Measurements from ENCODE around the gene SRL.
A peak's percentile ranks its signal among the peaks of the same experiment; 100 is the strongest.

The SRL gene

DNA sequence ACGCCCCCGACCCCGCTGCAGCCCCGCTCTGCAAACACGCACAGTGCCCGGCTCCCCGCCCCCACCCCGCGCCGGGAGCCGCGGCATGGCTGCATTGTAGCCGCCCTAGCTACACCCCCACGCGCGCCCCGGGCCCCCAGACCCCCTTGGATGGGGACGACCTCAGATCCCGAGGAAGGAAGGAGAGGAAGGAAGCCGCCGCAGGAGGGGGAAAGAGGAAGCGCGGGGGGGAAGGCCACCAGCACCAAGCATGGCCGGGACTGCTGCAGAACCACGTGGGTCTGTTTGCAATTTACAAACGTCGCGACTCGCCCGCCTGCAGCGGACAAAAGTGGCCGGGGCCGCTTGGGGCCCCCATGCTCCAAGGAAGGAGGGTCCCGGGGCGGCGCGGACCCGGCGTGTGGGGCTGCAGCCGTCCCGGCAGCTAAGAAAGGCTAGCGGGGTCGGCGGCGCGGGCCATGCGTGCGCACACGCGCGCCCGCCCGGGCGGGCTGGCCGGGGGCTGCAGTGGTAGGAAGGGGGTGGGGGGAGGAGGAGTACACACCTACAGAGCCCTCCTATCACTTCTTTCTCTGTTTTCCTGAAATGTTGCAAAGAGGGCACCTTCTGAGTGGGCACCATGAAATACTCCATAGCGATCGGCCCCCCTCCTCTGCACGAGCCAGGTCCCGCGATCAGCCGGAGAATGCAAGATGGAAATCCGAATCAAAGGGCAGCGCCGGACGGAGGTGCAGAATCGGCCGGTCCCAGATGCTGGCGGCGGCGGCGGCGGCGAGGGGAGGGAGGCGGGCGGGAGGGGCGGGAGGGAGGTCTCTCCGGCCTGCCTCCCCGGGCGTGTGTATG, 30.5 kb upstream of the SRL start:
- Histone ChIP-seq H2AFZ (ENCODE audit: low read length, unreplicated experiment) (peak overlapping the region; percentile 61), H3K79me2 (ENCODE audit: control insufficient read depth, insufficient read depth, low read length, unreplicated experiment) (peaks cover 28% of the 10 kb centered on the region), H3K27ac (ENCODE audit: low read depth, low read length) (peak overlapping the region; percentile 38; the same call in 1 of the 2 replicates), H3K27me3 (ENCODE audit: insufficient read depth, low read length) (no peaks in the 10 kb centered on the region), H3K36me3 (ENCODE audit: insufficient read depth, low read length) (no peaks in the 10 kb centered on the region), H3K4me1 (ENCODE audit: control insufficient read depth, insufficient read depth, low read length, unreplicated experiment) (peaks cover 7% of the 10 kb centered on the region), H3K4me3 (ENCODE audit: low read depth, low read length) (peak overlapping the region; percentile 96)

DNA sequence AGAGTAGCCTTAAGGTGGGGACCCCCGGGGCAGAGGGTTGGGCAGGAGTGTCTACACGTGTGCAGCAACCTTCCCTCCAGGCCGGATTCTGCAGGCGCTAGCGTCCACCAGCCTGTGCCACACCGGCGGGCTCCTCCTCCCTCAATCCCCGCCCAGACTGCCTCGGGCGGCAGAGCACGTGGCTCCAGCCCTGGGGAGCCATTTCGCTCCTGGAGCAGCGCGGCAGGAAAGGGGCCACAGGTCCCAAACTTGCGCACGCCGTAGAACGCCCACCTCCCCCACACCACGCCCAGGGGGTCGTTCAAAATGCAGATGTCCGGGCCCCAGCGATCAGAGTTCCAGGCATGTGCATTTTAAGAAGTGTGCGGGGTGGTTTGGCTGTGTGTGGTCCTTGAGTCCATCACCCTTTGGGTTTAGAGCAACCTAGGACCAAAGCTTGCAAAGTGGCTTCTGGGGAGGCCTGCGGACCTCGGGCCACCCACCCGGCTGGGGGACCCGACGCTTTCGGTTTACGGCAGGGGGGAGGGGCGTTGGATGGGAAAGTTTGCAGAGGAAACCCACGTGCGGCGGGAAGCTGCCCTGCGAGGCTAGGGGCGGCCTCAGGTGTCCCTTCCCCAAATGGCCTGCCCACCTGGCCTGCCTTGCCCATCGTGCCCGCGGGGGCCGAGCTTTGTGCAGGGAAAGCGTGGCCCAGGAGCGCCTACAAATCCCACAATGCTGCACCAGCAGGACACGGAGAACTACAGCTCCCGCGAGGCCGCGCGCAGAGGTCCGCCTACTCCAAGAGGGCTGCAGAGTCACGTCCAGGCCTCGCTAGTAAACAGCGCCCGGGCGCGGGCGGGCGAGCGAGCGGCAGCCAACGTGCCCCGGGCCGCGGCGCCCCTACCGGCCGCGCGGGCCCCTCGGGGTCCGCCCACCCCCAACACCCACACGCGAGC, 29.6 kb upstream of the SRL start:
- H3K36me3 ChIP-seq (ENCODE audit: insufficient read depth, low read length) = no peaks in the 10 kb centered on the region
- H3K27me3 ChIP-seq (ENCODE audit: insufficient read depth, low read length) = no peaks in the 10 kb centered on the region
- H3K27ac ChIP-seq (ENCODE audit: low read depth, low read length) = peak overlapping the region; percentile 85
- peaks cover 31% of the 10 kb centered on the region for H3K79me2 ChIP-seq (ENCODE audit: control insufficient read depth, insufficient read depth, low read length, unreplicated experiment)
- H3K4me1 ChIP-seq (ENCODE audit: control insufficient read depth, insufficient read depth, low read length, unreplicated experiment) = peaks cover 7% of the 10 kb centered on the region
- peak overlapping the region; percentile 61 for H2AFZ ChIP-seq (ENCODE audit: low read length, unreplicated experiment)
- H3K4me3 ChIP-seq (ENCODE audit: low read depth, low read length) = peak overlapping the region; percentile 96

DNA sequence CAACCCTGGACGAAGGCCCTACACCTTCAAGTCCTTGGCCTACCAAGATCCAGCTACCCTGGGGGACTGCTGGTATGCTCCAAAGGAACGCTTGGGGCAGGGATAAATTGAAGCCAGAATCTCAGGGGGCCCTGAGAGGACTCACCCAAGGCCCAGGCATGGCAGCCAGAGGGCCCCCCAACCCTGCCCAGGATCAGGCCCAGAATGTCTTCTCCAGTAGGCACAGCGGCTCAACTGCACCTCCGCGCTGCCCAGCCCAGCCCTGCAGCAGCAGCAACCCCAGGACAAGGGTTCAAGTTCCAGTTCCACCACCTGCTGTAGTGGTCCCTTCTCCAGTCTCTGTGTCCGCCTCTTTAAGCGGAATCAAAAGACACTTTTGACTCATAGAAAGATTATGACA, 28.7 kb upstream of the SRL start:
- peaks cover 31% of the 10 kb centered on the region for H3K79me2 ChIP-seq (ENCODE audit: control insufficient read depth, insufficient read depth, low read length, unreplicated experiment)
- peak overlapping the region; percentile 96 for H3K4me3 ChIP-seq (ENCODE audit: low read depth, low read length)
- no peaks in the 10 kb centered on the region for H3K27me3 ChIP-seq (ENCODE audit: insufficient read depth, low read length)
- H2AFZ ChIP-seq (ENCODE audit: low read length, unreplicated experiment) = no peak overlapping the region
- H3K36me3 ChIP-seq (ENCODE audit: insufficient read depth, low read length) = no peaks in the 10 kb centered on the region
- peaks cover 7% of the 10 kb centered on the region for H3K4me1 ChIP-seq (ENCODE audit: control insufficient read depth, insufficient read depth, low read length, unreplicated experiment)
- H3K27ac ChIP-seq (ENCODE audit: low read depth, low read length) = no peak overlapping the region

DNA sequence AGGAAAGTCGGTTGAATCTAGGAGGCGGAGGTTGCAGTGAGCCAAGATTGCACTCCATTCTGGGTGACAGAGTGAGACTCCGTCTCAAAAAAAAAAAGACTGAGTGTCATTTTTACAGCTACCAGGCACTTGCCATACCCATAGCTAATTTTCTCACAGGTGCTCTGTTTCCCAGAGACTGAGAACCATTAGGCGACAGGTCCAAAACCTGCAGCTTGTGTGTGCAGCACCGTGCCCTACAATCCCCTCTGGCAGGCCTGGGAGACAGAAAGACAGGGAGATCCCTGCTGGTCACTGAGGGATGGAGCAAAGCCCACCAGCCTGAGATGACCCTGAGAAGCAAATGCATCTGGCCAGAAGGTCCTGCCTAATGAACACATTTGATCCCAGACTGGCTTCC, 28.2 kb upstream of the SRL start:
- no peaks in the 10 kb centered on the region for H3K27me3 ChIP-seq (ENCODE audit: insufficient read depth, low read length)
- no peak overlapping the region for H3K27ac ChIP-seq (ENCODE audit: low read depth, low read length)
- peaks cover 31% of the 10 kb centered on the region for H3K79me2 ChIP-seq (ENCODE audit: control insufficient read depth, insufficient read depth, low read length, unreplicated experiment)
- no peaks in the 10 kb centered on the region for H3K36me3 ChIP-seq (ENCODE audit: insufficient read depth, low read length)
- H3K4me3 ChIP-seq (ENCODE audit: low read depth, low read length) = no peak overlapping the region
- H2AFZ ChIP-seq (ENCODE audit: low read length, unreplicated experiment) = no peak overlapping the region
- peaks cover 7% of the 10 kb centered on the region for H3K4me1 ChIP-seq (ENCODE audit: control insufficient read depth, insufficient read depth, low read length, unreplicated experiment)

DNA sequence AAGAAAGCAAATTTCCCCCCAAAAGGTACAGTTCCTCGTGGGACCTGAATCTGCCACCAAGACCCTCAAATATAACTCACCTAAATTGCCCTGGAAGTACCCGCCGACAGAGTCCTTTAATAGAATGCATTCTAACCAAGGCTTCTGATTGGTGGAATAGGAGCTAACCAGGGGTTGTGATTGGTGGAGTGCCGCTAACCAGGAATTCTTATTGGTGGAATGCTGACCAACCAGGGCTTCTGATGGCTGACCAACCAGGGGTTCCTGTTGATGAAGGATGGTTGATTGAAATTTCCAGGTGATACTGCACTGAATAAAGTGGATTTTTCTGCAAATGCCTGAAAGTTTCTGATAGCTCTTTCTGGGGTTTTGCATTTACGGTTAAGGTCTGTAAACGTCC, 24.5 kb upstream of the SRL start:
- H2AFZ ChIP-seq (ENCODE audit: low read length, unreplicated experiment) = no peak overlapping the region
- no peaks in the 10 kb centered on the region for H3K27me3 ChIP-seq (ENCODE audit: insufficient read depth, low read length)
- no peak overlapping the region for H3K4me3 ChIP-seq (ENCODE audit: low read depth, low read length)
- no peak overlapping the region for H3K27ac ChIP-seq (ENCODE audit: low read depth, low read length)
- H3K79me2 ChIP-seq (ENCODE audit: control insufficient read depth, insufficient read depth, low read length, unreplicated experiment) = peaks cover 30% of the 10 kb centered on the region
- peaks cover 14% of the 10 kb centered on the region for H3K4me1 ChIP-seq (ENCODE audit: control insufficient read depth, insufficient read depth, low read length, unreplicated experiment)
- peaks cover 7% of the 10 kb centered on the region; the same call in 1 of the 2 replicates for H3K36me3 ChIP-seq (ENCODE audit: insufficient read depth, low read length)

DNA sequence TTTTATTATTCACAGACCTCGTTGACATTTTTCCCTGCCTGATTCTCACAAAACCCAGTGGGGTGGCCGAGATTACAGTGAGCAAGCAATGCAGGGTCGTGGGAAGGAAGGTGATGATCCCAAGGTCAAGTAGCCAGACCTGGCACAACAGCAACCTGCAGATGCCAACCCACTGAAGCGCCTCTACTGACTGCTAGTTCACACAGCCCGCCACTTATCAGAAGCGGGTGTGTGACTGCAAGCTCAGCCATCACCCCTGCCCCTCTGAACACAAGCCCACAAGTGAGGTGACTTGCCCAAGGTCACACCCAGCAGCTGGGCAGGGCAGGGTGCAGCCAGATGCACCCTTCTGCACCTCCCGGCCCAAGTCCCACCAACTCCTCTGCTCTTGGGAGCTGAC, 23.8 kb upstream of the SRL start:
- H3K27me3 ChIP-seq (ENCODE audit: insufficient read depth, low read length) = no peaks in the 10 kb centered on the region
- peaks cover 11% of the 10 kb centered on the region for H3K4me1 ChIP-seq (ENCODE audit: control insufficient read depth, insufficient read depth, low read length, unreplicated experiment)
- no peak overlapping the region for H2AFZ ChIP-seq (ENCODE audit: low read length, unreplicated experiment)
- H3K79me2 ChIP-seq (ENCODE audit: control insufficient read depth, insufficient read depth, low read length, unreplicated experiment) = peaks cover 25% of the 10 kb centered on the region
- H3K4me3 ChIP-seq (ENCODE audit: low read depth, low read length) = no peak overlapping the region
- H3K36me3 ChIP-seq (ENCODE audit: insufficient read depth, low read length) = peaks cover 7% of the 10 kb centered on the region; the same call in 1 of the 2 replicates
- H3K27ac ChIP-seq (ENCODE audit: low read depth, low read length) = no peak overlapping the region

DNA sequence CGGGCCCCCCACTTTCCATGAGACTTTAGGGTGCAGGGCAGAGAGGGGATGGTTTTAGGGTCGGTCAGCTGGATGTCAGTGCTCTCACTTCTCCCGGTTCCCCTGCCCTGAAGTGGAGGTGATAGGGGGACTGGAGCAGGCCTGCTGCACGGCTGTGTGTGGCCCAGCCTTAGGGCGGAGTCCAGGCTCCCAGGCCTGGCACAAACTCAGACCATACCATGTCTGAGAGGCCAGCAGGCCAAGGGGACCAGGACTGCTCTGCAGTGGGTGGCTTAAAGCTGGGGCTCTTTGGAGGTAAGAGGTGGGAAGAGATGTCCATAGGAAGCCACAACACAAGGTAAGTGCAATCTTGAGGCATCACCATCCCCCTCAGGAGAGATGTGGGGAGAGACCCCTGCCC, 22.7 kb upstream of the SRL start:
- H3K27ac ChIP-seq (ENCODE audit: low read depth, low read length) = no peak overlapping the region
- peaks cover 14% of the 10 kb centered on the region for H3K79me2 ChIP-seq (ENCODE audit: control insufficient read depth, insufficient read depth, low read length, unreplicated experiment)
- no peak overlapping the region for H3K4me3 ChIP-seq (ENCODE audit: low read depth, low read length)
- no peaks in the 10 kb centered on the region for H3K27me3 ChIP-seq (ENCODE audit: insufficient read depth, low read length)
- peaks cover 7% of the 10 kb centered on the region; the same call in 1 of the 2 replicates for H3K36me3 ChIP-seq (ENCODE audit: insufficient read depth, low read length)
- H2AFZ ChIP-seq (ENCODE audit: low read length, unreplicated experiment) = no peak overlapping the region
- H3K4me1 ChIP-seq (ENCODE audit: control insufficient read depth, insufficient read depth, low read length, unreplicated experiment) = peaks cover 7% of the 10 kb centered on the region

DNA sequence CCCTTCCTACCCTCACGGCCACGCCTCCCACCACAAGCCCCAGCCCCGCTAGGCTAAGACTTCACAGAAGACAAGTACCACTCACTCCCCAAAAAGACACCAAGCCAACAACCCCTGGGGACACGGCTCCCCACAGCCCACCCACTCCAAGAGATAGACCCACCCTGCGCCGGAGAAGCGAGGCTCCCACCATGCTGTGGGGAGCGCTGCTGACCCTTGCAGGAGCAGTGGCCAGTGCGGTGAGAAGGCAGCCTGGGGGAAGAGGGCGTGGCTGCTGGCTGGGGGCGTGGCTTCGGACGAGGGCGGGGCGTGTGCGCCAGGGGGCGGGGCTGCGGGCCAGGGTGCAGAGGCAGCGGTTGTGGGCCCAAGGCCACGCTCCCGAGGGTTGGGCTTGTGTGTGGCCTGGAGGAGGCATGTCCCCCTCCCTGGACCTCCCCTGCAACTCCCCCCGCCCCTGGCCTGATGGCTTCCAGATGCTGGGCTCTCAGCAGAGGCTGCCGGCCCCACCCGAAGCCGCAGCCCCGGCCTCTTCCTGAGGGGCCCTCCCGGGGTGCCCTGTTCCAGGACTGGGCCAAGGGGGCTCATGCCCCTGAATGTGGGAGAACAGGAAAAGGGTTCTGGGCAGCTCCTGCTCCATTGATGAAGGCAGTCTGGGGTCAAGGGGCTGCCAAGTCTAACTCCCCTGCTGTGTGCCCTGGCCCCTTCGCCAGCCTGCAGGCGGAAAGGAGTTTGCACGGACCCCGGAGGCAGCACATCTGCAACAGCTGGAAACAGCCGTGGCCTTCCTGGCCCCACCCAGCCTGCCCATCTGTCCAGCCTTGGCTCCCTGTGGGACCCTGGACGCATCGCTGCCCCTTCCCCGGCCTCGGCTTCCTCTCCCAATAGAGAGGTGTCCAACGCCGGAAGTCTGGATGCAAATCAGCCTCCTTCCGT, 21.9 kb upstream of the SRL start:
- Histone ChIP-seq H3K79me2 (ENCODE audit: control insufficient read depth, insufficient read depth, low read length, unreplicated experiment) (peaks cover 13% of the 10 kb centered on the region), H3K4me3 (ENCODE audit: low read depth, low read length) (no peak overlapping the region), H3K27ac (ENCODE audit: low read depth, low read length) (no peak overlapping the region), H2AFZ (ENCODE audit: low read length, unreplicated experiment) (peak overlapping the region; percentile 25), H3K36me3 (ENCODE audit: insufficient read depth, low read length) (peaks cover 7% of the 10 kb centered on the region; the same call in 1 of the 2 replicates), H3K4me1 (ENCODE audit: control insufficient read depth, insufficient read depth, low read length, unreplicated experiment) (peaks cover 7% of the 10 kb centered on the region), H3K27me3 (ENCODE audit: insufficient read depth, low read length) (no peaks in the 10 kb centered on the region)

DNA sequence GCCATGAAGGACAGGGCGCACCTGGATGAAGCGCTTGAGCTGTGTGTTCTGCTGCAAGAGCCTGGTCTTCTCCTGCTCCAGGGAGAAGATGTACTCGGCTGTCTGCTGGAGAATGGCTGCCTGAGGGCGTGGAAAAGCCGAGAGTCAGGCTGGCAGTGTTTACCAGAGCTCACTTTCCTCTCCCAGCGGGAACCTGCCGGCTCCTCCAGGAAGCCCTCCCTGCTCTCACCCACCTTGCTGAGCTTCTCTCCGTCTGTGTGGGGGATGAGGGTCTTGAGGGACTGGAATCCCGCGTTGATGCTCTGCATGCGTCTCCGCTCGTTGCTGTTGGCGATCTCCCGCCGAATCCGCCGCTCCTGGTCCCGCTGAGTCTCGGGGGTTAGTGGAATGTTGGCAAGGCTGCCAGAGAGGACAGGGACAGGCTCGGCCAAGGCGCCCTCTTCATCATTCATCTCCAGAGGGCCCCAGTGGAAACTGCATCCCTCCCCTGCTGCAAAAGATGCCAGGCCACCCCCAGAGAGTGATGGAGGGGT, 20.5 kb upstream of the SRL start:
- no peak overlapping the region for H3K27ac ChIP-seq (ENCODE audit: low read depth, low read length)
- H3K79me2 ChIP-seq (ENCODE audit: control insufficient read depth, insufficient read depth, low read length, unreplicated experiment) = peaks cover 5% of the 10 kb centered on the region
- peaks cover 7% of the 10 kb centered on the region for H3K4me1 ChIP-seq (ENCODE audit: control insufficient read depth, insufficient read depth, low read length, unreplicated experiment)
- no peak overlapping the region for H3K4me3 ChIP-seq (ENCODE audit: low read depth, low read length)
- no peak overlapping the region for H2AFZ ChIP-seq (ENCODE audit: low read length, unreplicated experiment)
- H3K36me3 ChIP-seq (ENCODE audit: insufficient read depth, low read length) = peaks cover 7% of the 10 kb centered on the region; the same call in 1 of the 2 replicates
- H3K27me3 ChIP-seq (ENCODE audit: insufficient read depth, low read length) = no peaks in the 10 kb centered on the region

Data from ACC112 (cell line).